Lower lobe of right lung (tissue), 2 donors: ENCODE results near the gene C10orf88. TPM values are rescaled to one million over a fixed set of nuclear protein-coding genes. Genes with fewer than 3 reads are reported as not detected.

Experiments used
- ATAC-seq, 2 donors: fragments of 200-7000 bp; cut with Tn5 transposase; one replicate each; pipeline ENCODE4 v1.9.1; 2020 to 2022; ENCODE audit warnings: mild to moderate bottlenecking in 2 of 2, moderate library complexity in 2 of 2
- DNase-seq: peaks from one replicate; pipeline ENCODE4 v3.0.0-alpha.2; 2020
- H3K27ac ChIP-seq: fragments of 200-600 bp; one replicate; pipeline ENCODE4 v1.8.0; 2022
- H3K27me3 ChIP-seq: fragments of 200-600 bp; one replicate; pipeline ENCODE4 v1.8.0; 2022; ENCODE audit warnings: low read depth
- H3K36me3 ChIP-seq: fragments of 200-600 bp; one replicate; pipeline ENCODE4 v1.8.0; 2022; ENCODE audit warnings: mild to moderate bottlenecking
- H3K4me1 ChIP-seq: fragments of 200-600 bp; one replicate; pipeline ENCODE4 v1.8.0; 2022
- H3K4me3 ChIP-seq: fragments of 200-600 bp; one replicate; pipeline ENCODE4 v1.8.0; 2022; ENCODE audit warnings: mild to moderate bottlenecking
- H3K9me3 ChIP-seq: fragments of 200-600 bp; one replicate; pipeline ENCODE4 v1.8.0; 2022
- CTCF ChIP-seq: fragments of 200-600 bp; IDR thresholded peaks from one replicate; pipeline ENCODE4 v1.8.0; 2022; ENCODE audit warnings: antibody characterized with exemption, mild to moderate bottlenecking
- intact Hi-C: fragments of 100-400 bp; cut with DNase I; formaldehyde crosslinking; loops from one replicate; pipeline ENCODE4 v1.11.0; 2022
- total RNA-seq: library from RNA; stranded (reverse); fragmentation: NEBNext Ultra II Directional; extraction: Animal tissue kit (Norgen Biotek cat#: 25700); gene quantifications from one replicate; pipeline ENCODE4 v1.2.1, GENCODE V29; 2021
- donor health status: DM: no; HTN: yes; CAD: no; lungs with severe emphysema.

C10orf88 gene
- total RNA-seq, 1 donor from 2014 or later = 7.0 TPM

DNA sequence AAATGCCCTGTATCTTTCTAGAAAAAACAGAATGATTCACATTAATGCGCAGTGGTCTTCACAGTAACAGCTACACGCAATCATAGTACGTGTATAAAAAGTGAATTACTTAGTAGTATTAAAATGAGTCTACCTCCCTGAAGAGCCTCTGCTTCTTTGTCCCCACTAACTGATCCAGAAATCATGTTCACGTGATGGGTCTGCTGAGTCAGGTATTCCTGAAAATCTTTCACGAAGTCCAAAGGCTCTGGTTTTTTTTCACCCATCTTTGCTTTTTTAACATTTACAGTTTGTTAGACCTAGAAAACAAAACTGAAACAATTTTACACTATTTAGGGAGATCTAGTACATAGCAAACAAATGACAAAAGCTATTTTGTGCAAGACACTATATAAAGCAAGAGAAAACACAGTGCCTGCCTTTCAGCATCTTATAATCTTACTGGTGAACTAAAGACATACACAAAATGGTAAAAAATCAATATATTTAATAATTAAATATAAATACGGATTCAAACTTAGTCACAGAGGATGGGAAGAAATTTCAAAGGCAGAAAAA lies 44.4 kb upstream of the C10orf88 start:
- Histone ChIP-seq H3K9me3 (no peaks in the 10 kb centered on the region), H3K4me1 (peaks cover 6% of the 10 kb centered on the region), H3K27me3 (no peaks in the 10 kb centered on the region), H3K4me3 (no peak overlapping the region), H3K27ac (no peak overlapping the region), H3K36me3 (peaks cover 49% of the 10 kb centered on the region)
- DNase-seq (no peak), ATAC-seq (no peak)
- intact Hi-C loops = no loop called here
- no peak for TF ChIP-seq CTCF

- no peak for DNase-seq
- ATAC-seq = no peak
- intact Hi-C loops = no loop called here
- no peak for TF ChIP-seq CTCF
- H3K36me3 ChIP-seq = peaks cover 55% of the 10 kb centered on the region
- no peak overlapping the region for H3K4me3 ChIP-seq
- peaks cover 6% of the 10 kb centered on the region for H3K4me1 ChIP-seq
- H3K9me3 ChIP-seq = no peaks in the 10 kb centered on the region
- no peaks in the 10 kb centered on the region for H3K27me3 ChIP-seq
- H3K27ac ChIP-seq = no peak overlapping the region
Measured at GRCh38 chr10:122997864-122998263, 43.8 kb upstream of the C10orf88 start.

- no peak for ATAC-seq
- Histone ChIP-seq H3K4me3 (no peak overlapping the region), H3K36me3 (peaks cover 73% of the 10 kb centered on the region), H3K4me1 (peaks cover 6% of the 10 kb centered on the region), H3K27ac (no peak overlapping the region), H3K27me3 (no peaks in the 10 kb centered on the region), H3K9me3 (no peaks in the 10 kb centered on the region)
- TF ChIP-seq CTCF = no peak
- no peak for DNase-seq
- intact Hi-C loops = no loop called here
Measured at GRCh38 chr10:122995936-122996335, 41.9 kb upstream of the C10orf88 start.

- Histone ChIP-seq H3K4me1 (no peaks in the 10 kb centered on the region), H3K36me3 (peaks cover 85% of the 10 kb centered on the region), H3K4me3 (no peak overlapping the region), H3K9me3 (no peaks in the 10 kb centered on the region), H3K27ac (no peak overlapping the region), H3K27me3 (no peaks in the 10 kb centered on the region)
- intact Hi-C loops = no loop called here
- DNase-seq = no peak
- ATAC-seq = no peak
- TF ChIP-seq CTCF = no peak
Measured at GRCh38 chr10:122993797-122994336, 39.8 kb upstream of the C10orf88 start.

GRCh38 chr10:122992031-122992585 lies 38.1 kb upstream of the C10orf88 start:
- no peaks in the 10 kb centered on the region for H3K9me3 ChIP-seq
- no peaks in the 10 kb centered on the region for H3K4me1 ChIP-seq
- H3K27ac ChIP-seq = no peak overlapping the region
- TF ChIP-seq CTCF = no peak
- ATAC-seq (no peak), DNase-seq (no peak)
- H3K27me3 ChIP-seq = no peaks in the 10 kb centered on the region
- H3K4me3 ChIP-seq = no peak overlapping the region
- peaks cover 80% of the 10 kb centered on the region for H3K36me3 ChIP-seq
- intact Hi-C loops = no loop called here
